ENCODE measurements around the gene JARID2. TPM values are rescaled to one million over a fixed set of nuclear protein-coding genes. Genes with fewer than 3 reads are reported as not detected.
A peak's percentile ranks its signal among the peaks of the same experiment; 100 is the strongest.

The JARID2 gene
- total and polyA plus RNA-seq, 2 of the 4 experiments (the other 2 are of a cell fraction) = 9.6 to 12.9 TPM

GRCh38 chr6:15464211-15464725 lies 218.4 kb downstream of the JARID2 start:
- Histone ChIP-seq H3K4ac (ENCODE audit: low read depth, low read length) (no peak overlapping the region), H3K4me1 (ENCODE audit: control insufficient read depth, insufficient read depth, low read length) (peaks cover 12% of the 10 kb centered on the region), H3K9me1 (ENCODE audit: insufficient read depth, low read length) (peaks cover 10% of the 10 kb centered on the region; the same call in 1 of the 2 replicates), H3K79me1 (ENCODE audit: low read depth in 1 of 2, low read length in 2 of 2) (peaks cover 34 to 71% of the 10 kb centered on the region in 2 experiments), H4K20me1 (ENCODE audit: insufficient read depth, low read length) (peaks cover 65% of the 10 kb centered on the region), H3K18ac (ENCODE audit: low read depth, low read length) (no peak overlapping the region), H2BK120ac (ENCODE audit: low read depth, low read length) (no peak overlapping the region), H2BK20ac (ENCODE audit: low read depth, low read length) (no peak overlapping the region), H3K23ac (ENCODE audit: low read depth, low read length) (no peak overlapping the region), H2BK5ac (ENCODE audit: low read depth, low read length, poor library complexity, severe bottlenecking) (no peak overlapping the region), H4K8ac (ENCODE audit: low read depth in 2 of 2, low read length in 2 of 2) (no peak overlapping the region), H2AK9ac (replicated peaks; ENCODE audit: low read depth, low read length, poor library complexity) (no peak overlapping the region), H4K5ac (ENCODE audit: low read depth, low read length) (no peak overlapping the region), H3K9me3 (ENCODE audit: control insufficient read depth, insufficient read depth, low read length) (no peaks in the 10 kb centered on the region), H2AFZ (replicated peaks; ENCODE audit: low read length, poor library complexity) (no peak overlapping the region), H3K27me3 (ENCODE audit: control insufficient read depth, insufficient read depth, low read length) (no peaks in the 10 kb centered on the region), H3K4me3 (ENCODE audit: insufficient read depth, low read depth, low read length) (no peak overlapping the region), H3K4me2 (ENCODE audit: low read depth, low read length) (no peak overlapping the region), H3K14ac (replicated peaks; ENCODE audit: low read depth, low read length) (no peak overlapping the region), H3K56ac (ENCODE audit: extremely low read depth, insufficient read depth, low read length) (no peak overlapping the region), H3K27ac (ENCODE audit: insufficient read depth, low read length) (no peak overlapping the region), H3K9ac (ENCODE audit: low read depth, low read length) (no peak overlapping the region), H2AK5ac (ENCODE audit: low read depth, low read length) (no peak overlapping the region), H3K36me3 (ENCODE audit: control insufficient read depth, insufficient read depth, low read length) (peaks cover 7% of the 10 kb centered on the region), H2BK15ac (ENCODE audit: low read depth, low read length) (no peak overlapping the region), H4K91ac (ENCODE audit: insufficient read depth, low read depth, low read length) (no peak overlapping the region)
- 92% methylated on average over 2 of the region's 5 CpGs; no CpG with 5 or more reads in 1 of the 2 experiments for WGBS, 2 experiments (ENCODE audit: extremely low coverage in 2 of 2, insufficient read length in 1 of 2)
- ChIA-PET CTCF (interaction anchor here (0.6 kb wide), 1 partner anchor 82 kb away, joined by 3 read pairs; no protein-coding TSS in a partner anchor), POLR2A (ENCODE audit: unreplicated experiment) (no interaction called here)
- no peak for ATAC-seq (ENCODE audit: low read depth)
- DNase-seq = no peak
- TF ChIP-seq FOS (IDR thresholded peaks at IDR 0.05; ENCODE audit: low read depth, low read length) (no peak), SMC3 (IDR thresholded peaks at IDR 0.05; ENCODE audit: low read depth, low read length) (peak; percentile 17; the same call in 1 of the 2 replicates), CTCF (conservative IDR thresholded peaks at IDR 0.05; ENCODE audit: low read depth, low read length) (peak; percentile 35)
- intact Hi-C loops (cut with micrococcal nuclease) (no loop called here), dilution Hi-C loops (cut with HindIII; ENCODE audit: low sequenced_read_pairs, unreplicated experiment) (no loop called here), in situ Hi-C loops (cut with MboI; ENCODE audit: low sequenced_read_pairs) (no loop called here)
- no TSS peak for BruUV-seq (replicated peaks)
